Loucy (cell line): ENCODE measurements around the gene PID1.

ENCODE experiments used
- H2AFZ ChIP-seq: fragments of 200-600 bp; sonication (generic); 2 replicates; pipeline ENCODE4 v1.6.0; 2016; ENCODE audit warnings: antibody characterized with exemption, mild to moderate bottlenecking, low read length, moderate library complexity
- H3F3A ChIP-seq: fragments of 200-600 bp; 2 replicates; pipeline ENCODE4 v1.6.0; 2016; ENCODE audit warnings: antibody characterized with exemption, low read depth, mild to moderate bottlenecking
- H3K27me3 ChIP-seq: fragments of 200-600 bp; sonication (generic); 2 replicates; pipeline ENCODE4 v1.6.1; 2014; ENCODE audit warnings: low read length, mild to moderate bottlenecking; ENCODE audit not compliant: insufficient read depth, poor library complexity, severe bottlenecking
- H3K36me3 ChIP-seq: fragments of 200-600 bp; sonication (generic); 2 replicates; pipeline ENCODE4 v1.6.1; 2016; ENCODE audit warnings: low read length; ENCODE audit not compliant: insufficient read depth
- H3K4me1 ChIP-seq: fragments of 200-600 bp; sonication (generic); 2 replicates; pipeline ENCODE4 v1.5.1; 2014; ENCODE audit warnings: low read length, mild to moderate bottlenecking; ENCODE audit not compliant: insufficient read depth, poor library complexity, severe bottlenecking
- H3K4me2 ChIP-seq: fragments of 200-600 bp; sonication (generic); 2 replicates; pipeline ENCODE4 v1.6.0; 2014; ENCODE audit warnings: antibody characterized with exemption, low read length, low read depth, mild to moderate bottlenecking; ENCODE audit not compliant: poor library complexity, severe bottlenecking
- H3K4me3 ChIP-seq: fragments of 200-600 bp; sonication (generic); 2 replicates; pipeline ENCODE4 v1.5.1; 2014; ENCODE audit warnings: low read length, mild to moderate bottlenecking, mixed read lengths; ENCODE audit not compliant: poor library complexity, severe bottlenecking
- H3K79me2 ChIP-seq: fragments of 200-600 bp; sonication (generic); 2 replicates; pipeline ENCODE4 v1.6.1; 2014; ENCODE audit warnings: low read length; ENCODE audit not compliant: insufficient read depth
- H3K9ac ChIP-seq: fragments of 200-600 bp; sonication (generic); 2 replicates; pipeline ENCODE4 v1.6.0; 2014; ENCODE audit warnings: mild to moderate bottlenecking, low read depth, low read length, moderate library complexity; ENCODE audit not compliant: poor library complexity, severe bottlenecking
- H3K9me2 ChIP-seq: fragments of 200-600 bp; sonication (generic); replicated peaks from 2 replicates; pipeline ENCODE4 v1.6.1; 2016; ENCODE audit warnings: low read depth, low read length, mixed read lengths
- H3K9me3 ChIP-seq: fragments of 200-600 bp; sonication (generic); 2 replicates; pipeline ENCODE4 v1.6.1; 2014; ENCODE audit warnings: mild to moderate bottlenecking, antibody characterized with exemption, low read length, low read depth; ENCODE audit not compliant: insufficient read depth
- H4K20me1 ChIP-seq: fragments of 200-600 bp; sonication (generic); 2 replicates; pipeline ENCODE4 v1.6.0; 2014; ENCODE audit warnings: antibody characterized with exemption, low read length, mild to moderate bottlenecking; ENCODE audit not compliant: insufficient read depth, poor library complexity, severe bottlenecking
- CTCF ChIP-seq: fragments of 200-600 bp; sonication (generic); conservative IDR thresholded peaks from 2 replicates; pipeline ENCODE4 v1.5.1; 2014; ENCODE audit warnings: mild to moderate bottlenecking, antibody characterized with exemption, low read length
- EZH2phosphoT487 ChIP-seq: fragments of 200-600 bp; IDR thresholded peaks from 2 replicates; pipeline ENCODE4 v1.6.1; 2018; ENCODE audit warnings: antibody characterized with exemption, mild to moderate bottlenecking, moderate library complexity, borderline replicate concordance

PID1 gene

GRCh38 chr2:229033816-229034215, 237.3 kb downstream of the PID1 start:
- no peak overlapping the region for H3K4me2 ChIP-seq
- no peaks in the 10 kb centered on the region for H3F3A ChIP-seq
- H3K9ac ChIP-seq: no peak overlapping the region
- no peaks in the 10 kb centered on the region for H3K27me3 ChIP-seq
- no peaks in the 10 kb centered on the region for H4K20me1 ChIP-seq
- H3K4me3 ChIP-seq: no peak overlapping the region
- H3K4me1 ChIP-seq: no peaks in the 10 kb centered on the region
- H3K79me2 ChIP-seq: no peaks in the 10 kb centered on the region
- no peak overlapping the region for H2AFZ ChIP-seq
- TF ChIP-seq CTCF (no peak), EZH2phosphoT487 (no peak)
- H3K9me2 ChIP-seq: no peaks in the 10 kb centered on the region
- no peaks in the 10 kb centered on the region for H3K36me3 ChIP-seq
- H3K9me3 ChIP-seq: no peaks in the 10 kb centered on the region

- TF ChIP-seq EZH2phosphoT487: no peak
- no peaks in the 10 kb centered on the region for H3K9me2 ChIP-seq
- H2AFZ ChIP-seq: no peak overlapping the region
- H3K9me3 ChIP-seq: no peaks in the 10 kb centered on the region
- H3F3A ChIP-seq: no peaks in the 10 kb centered on the region
- H3K36me3 ChIP-seq: no peaks in the 10 kb centered on the region
- no peak overlapping the region for H3K9ac ChIP-seq
- no peak overlapping the region for H3K4me3 ChIP-seq
- no peaks in the 10 kb centered on the region for H3K27me3 ChIP-seq
- H4K20me1 ChIP-seq: no peaks in the 10 kb centered on the region
- no peaks in the 10 kb centered on the region for H3K79me2 ChIP-seq
- H3K4me2 ChIP-seq: no peak overlapping the region
- no peaks in the 10 kb centered on the region for H3K4me1 ChIP-seq
Measured at GRCh38 chr2:229032608-229033234, 238.4 kb downstream of the PID1 start.

GRCh38 chr2:229027353-229028105, 243.6 kb downstream of the PID1 start:
- H3K27me3 ChIP-seq: no peaks in the 10 kb centered on the region

More at GRCh38 chr2:229027353-229028105, 243.6 kb downstream of the PID1 start:
- no peak for TF ChIP-seq CTCF
- no peak for TF ChIP-seq EZH2phosphoT487
- H3K9ac ChIP-seq: no peak overlapping the region
- no peaks in the 10 kb centered on the region for H3K36me3 ChIP-seq
- no peak overlapping the region; the same call in 1 of the 2 replicates for H2AFZ ChIP-seq
- no peaks in the 10 kb centered on the region for H4K20me1 ChIP-seq
- no peak overlapping the region for H3K4me3 ChIP-seq
- no peaks in the 10 kb centered on the region for H3F3A ChIP-seq
- no peaks in the 10 kb centered on the region for H3K9me3 ChIP-seq
- peaks cover 10% of the 10 kb centered on the region for H3K4me1 ChIP-seq
- H3K79me2 ChIP-seq: no peaks in the 10 kb centered on the region
- H3K9me2 ChIP-seq: no peaks in the 10 kb centered on the region
- no peak overlapping the region for H3K4me2 ChIP-seq
